Measurements from ENCODE around the gene SERAC1. TPM values are rescaled to one million over a fixed set of nuclear protein-coding genes. Genes with fewer than 3 reads are reported as not detected.

The SERAC1 gene
- total RNA-seq, 1 donor from 2014 or later, result 6.7 TPM

DNA sequence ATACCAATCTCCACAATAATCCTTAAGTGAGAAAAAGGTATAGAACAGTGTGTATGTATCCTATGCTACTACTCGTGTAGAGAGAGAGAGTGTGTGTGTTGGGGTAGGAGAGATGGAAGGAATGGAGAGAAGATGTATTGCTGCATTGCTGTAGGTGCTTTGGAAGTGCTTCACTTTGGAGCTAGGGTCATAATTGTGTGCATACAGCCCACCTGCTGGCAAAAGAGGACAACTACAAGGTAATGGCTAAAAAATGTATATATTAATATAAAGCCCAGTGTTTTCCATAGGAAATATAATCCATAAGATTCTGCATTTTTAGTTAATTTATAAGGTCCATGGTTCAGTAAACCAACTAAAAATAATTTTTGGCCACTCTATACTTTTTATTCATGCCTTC lies 36.1 kb downstream of the SERAC1 start:
- intact Hi-C loops (cut with micrococcal nuclease), result loop anchor here (2.0 kb wide), 1 partner anchor 375 kb away; no protein-coding TSS in a partner anchor

DNA sequence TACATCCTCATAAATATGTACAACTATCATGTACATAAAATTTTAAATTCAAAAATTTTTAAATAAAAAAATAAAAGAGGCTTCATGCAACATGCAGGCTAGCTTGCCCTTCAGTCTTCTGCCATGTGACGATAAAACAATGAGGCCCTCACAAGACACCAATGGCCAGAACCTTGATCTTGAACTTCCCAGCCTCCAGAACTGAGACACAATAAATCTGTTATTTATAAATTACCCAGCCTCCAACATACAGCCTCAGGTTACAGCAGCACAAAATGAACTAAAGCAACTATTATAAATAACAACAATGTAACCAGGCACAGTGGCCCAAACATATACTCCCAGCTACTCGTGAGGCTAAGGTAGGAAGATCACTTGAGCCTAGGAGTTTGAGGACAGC lies 42.8 kb downstream of the SERAC1 start:
- intact Hi-C loops (cut with micrococcal nuclease), result no loop called here

DNA sequence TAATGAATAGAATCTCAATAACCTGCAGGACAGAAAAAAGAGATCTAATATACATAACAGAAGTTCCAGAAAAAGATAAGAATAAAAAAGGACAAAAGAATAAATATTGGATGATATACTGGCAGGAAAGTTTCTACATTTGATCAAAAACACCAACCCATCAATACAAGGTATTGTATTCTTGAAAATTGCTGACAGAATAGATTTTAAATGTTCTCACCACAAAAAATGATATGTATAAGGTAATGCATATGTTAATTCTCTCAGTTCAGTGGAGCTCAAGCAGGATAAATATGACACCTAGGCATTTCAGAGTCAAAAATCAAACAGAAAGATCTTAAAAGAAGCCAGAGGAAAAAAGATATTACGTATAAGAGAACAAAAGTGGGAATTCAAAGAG lies 43.8 kb downstream of the SERAC1 start:
- intact Hi-C loops (cut with micrococcal nuclease), result no loop called here

DNA sequence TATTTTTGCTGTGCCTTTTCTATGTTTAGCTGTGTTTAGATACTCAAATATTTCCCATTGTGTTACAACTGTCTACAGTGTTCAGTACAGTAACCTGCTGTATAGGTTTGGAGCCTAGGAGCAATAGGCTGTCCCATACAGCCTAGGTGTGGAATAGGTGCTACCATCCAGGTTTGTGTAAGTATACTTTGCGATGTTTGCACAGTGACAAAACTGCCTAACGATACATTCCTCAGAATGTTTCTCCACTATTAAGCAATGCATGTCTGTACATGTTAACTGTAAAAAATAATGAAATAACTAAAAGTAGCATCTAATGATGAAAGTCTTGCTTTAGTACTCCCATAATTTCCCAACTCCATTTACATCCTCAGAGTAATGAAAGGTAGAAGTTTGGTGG lies 46.0 kb downstream of the SERAC1 start:
- intact Hi-C loops (cut with micrococcal nuclease), result no loop called here

DNA sequence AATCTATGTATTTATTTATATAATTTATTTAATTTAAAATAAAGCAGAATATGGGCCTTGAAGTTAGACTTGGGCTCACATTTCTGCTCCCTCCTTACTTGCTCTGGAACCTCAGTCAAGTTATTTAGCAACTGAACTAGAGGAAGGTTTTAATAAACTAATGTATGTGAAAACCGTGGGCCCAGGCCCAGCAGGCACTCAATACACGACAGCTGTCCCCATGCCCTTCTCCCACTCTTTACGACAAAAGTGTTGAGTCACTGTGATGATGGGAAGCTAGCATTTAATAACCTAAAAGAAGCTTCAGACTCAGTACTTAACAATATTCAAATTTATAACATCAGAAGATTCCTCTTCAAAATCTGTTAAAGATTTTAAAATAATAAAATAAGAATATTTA lies 46.7 kb downstream of the SERAC1 start:
- intact Hi-C loops (cut with micrococcal nuclease), result no loop called here

DNA sequence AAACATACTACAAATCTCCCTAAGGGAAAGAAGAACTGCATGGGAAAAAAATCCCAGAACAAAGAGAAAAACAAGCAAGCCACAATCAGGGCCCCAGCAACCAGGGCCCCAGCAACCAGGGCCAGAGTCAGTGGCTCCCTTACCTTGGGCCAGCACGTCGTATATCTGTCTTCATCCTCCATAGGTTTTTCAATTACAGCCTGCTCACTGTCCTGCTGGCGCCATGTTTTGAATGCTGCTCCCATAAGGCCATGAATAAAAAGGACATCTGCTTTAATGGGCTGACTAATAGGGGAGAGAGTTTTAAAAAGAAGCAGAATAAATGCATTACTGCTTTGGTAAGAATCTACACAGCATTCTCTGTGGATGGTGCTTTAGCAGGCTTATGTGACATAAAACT lies 49.2 kb downstream of the SERAC1 start:
- intact Hi-C loops (cut with micrococcal nuclease), result no loop called here

DNA sequence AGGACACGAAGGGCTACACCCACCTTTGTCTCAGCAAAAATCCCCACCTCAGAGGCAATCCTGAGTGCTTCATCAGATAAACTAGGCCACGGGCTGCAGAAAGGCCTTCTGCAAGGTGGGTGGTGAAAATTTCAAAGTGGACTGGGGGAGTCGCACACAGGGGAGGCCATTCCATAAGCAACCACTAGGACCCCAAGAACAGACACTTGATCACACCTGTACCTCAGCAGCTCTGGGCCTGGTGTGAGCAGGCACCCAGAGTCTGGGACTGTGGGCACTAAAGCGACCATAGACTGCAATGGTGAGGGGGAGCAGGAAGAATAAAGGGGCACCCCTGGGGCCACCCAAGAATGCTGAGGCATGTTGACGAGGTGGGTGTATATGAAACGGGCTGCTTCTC lies 52.6 kb downstream of the SERAC1 start:
- intact Hi-C loops (cut with micrococcal nuclease), result no loop called here

DNA sequence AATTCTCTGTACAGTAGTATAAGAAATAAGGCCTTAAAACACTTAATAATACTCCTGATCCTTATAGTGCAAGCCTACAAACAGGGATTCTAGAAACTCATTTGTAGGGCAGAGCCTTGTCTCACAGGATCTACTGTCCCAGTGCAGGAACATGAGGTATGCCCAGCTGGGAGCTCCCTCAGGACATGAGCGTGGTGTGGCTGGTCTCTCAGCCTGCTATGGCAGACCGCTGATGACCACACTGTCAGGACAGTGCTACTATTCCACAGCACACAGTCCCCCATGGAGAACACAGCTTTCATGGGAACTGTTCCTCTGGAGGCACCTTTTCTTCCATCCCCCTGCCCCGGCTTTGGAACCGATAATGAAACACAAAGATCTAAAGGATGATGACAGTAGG lies 53.0 kb downstream of the SERAC1 start:
- intact Hi-C loops (cut with micrococcal nuclease), result no loop called here

DNA sequence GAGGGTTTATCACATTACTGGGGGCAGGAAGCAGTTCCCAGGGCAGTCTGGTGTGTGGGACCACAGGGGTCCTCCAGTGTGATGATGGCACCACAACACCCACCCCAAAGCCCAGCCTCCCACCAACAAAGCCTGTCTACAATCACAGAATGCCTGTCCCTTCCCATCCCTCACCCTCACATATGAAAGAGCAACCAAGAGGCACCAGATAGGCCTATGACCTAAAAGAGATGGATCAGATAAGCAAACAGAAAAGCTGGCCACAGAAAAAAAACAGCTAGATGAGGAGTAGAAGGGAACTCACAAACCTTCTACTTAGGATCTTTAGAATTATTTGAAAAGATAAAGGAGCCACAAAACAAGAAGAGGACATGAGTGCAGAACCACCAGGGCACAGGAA lies 54.3 kb downstream of the SERAC1 start:
- intact Hi-C loops (cut with micrococcal nuclease), result no loop called here

DNA sequence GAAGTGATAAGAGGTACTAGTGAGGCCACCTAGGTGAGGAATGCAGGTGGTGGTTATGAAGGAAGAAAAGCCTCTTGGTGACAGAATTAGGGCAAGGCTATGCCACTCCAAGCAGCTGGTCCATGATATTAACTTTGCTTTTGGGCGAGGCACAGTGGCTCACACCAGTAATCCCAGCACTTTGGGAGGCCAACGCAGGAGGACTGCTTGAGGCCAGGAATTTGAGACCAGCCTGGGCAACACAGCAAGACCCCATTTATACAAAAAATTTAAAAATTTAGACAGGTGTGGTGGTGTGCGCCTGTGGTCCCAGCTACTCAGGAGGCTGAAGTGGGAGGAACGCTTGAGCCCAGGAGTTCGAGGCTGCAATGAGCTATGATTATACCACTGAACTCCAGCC lies 56.1 kb downstream of the SERAC1 start:
- intact Hi-C loops (cut with micrococcal nuclease), result no loop called here

DNA sequence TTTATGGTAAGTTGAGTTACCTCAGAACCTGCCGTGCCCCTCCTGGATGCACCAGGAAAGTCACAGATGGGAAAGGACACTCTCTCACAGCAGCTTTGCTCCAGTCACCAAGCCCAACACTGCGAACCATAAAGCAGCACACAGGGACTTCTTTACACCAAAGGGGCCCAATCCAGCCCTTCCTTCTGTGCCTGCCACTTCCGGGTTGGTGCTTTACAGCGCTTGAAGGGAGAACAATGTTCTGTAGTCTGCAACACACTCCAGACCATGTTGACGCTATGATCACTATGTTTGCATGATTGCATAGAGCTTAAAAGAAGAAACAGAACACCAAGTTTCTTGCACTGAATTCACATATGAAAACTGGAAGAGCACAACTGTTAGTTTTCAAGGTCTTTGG lies 57.1 kb downstream of the SERAC1 start:
- intact Hi-C loops (cut with micrococcal nuclease), result no loop called here

DNA sequence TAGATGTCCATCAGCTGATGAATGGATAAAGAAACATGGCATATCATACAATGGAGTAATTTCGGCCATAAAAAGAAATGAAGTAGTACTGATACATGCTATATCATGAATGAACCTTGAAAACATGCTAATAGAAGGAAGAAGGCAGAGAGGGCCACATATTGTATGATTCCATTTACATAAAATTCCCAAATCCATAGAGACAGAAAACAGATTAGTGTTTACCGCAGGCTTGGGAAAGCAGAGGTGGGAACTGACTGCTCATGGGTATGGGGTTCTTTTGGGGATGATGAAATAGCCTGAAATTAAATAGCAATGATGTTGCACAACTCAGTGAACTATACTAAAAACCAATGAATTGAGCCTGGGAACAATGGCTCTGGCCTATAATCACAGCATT lies 58.3 kb downstream of the SERAC1 start:
- intact Hi-C loops (cut with micrococcal nuclease), result no loop called here

DNA sequence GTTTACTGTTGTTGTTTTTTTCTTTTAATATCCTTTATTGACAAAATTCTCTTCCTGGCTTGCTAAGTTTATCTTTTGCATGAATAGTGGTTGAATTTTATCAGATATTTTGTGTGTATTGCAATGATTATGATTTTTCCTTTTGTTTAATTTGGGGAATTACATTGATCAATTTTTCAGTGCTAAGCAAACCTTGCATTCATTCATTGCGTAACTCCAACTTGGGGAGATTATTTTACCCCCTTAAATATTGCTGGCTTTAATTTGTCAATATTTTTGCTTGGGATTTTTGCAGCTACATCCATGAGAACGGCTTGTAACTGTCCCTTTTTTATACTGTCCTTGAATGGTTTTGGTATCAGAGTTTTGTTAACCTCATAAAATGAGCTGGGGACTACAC lies 63.4 kb downstream of the SERAC1 start:
- intact Hi-C loops (cut with micrococcal nuclease), result no loop called here

DNA sequence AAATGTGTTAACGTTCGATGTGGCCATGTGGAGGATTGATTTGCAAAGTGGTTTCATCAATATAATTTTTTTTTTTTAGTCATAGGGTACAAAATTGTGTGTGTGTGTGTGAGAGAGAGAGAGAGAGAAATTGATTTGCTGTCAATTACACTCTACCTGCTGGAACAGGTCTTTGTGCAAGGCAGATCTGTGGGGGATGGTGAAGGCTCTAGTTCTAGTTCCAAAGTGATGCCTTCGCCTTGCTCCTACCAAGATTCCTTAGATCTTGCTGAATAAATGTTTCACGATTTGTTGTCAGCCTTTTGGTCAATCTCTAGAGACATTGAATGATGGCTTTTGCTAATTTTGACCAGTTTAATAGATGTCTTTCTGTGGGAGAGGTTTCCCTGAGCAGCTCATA lies 64.8 kb downstream of the SERAC1 start:
- intact Hi-C loops (cut with micrococcal nuclease), result no loop called here

DNA sequence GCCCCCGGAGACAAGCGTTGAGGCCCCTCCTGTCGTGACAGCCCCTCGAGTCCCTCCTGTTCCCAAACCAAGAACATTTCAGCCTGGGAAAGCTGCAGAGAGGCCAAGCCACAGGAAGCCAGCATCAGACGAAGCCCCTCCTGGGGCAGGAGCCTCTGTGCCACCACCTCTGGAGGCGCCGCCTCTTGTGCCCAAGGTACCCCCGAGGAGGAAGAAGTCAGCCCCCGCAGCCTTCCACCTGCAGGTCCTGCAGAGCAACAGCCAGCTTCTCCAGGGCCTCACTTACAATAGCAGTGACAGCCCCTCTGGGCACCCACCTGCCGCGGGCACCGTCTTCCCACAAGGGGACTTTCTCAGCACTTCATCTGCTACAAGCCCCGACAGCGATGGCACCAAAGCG lies 72.4 kb downstream of the SERAC1 start:
- intact Hi-C loops (cut with micrococcal nuclease), result no loop called here

DNA sequence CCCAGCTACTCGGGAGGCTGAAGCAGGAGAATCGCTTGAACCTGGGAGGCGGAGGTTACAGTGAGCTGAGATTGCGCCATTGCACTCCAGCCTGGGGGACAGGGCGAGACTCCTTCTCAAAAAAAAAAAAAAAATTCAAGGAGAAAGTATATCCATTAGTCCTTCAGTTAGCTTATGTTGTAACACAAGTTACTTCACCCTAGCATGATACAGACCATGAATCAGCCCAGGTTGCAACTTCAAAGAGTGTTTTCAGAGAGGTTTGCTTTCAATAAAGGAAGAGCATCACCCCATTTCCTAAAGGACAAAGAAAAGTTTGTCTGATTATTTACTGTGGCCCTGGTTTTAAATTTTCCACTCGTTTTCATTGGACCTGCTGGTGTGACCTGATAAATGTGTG lies 73.0 kb downstream of the SERAC1 start:
- intact Hi-C loops (cut with micrococcal nuclease), result no loop called here

DNA sequence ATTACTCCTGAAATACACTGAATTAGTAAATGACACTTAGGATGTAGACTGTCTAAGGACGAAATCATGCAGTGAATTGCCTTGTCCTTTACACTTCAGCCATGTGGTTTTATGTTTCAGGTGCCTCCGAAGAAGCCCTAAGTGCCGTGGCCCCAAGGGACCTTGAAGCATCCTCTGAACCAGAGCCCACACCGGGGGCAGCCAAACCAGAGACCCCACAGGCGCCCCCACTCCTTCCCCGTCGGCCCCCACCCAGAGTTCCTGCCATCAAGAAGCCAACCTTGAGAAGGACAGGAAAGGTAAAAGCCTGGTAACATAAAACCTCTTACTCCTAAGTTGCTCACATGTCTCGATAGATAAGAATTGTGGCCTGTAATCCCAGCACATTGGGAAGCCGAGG lies 75.3 kb downstream of the SERAC1 start:
- intact Hi-C loops (cut with micrococcal nuclease), result no loop called here

DNA sequence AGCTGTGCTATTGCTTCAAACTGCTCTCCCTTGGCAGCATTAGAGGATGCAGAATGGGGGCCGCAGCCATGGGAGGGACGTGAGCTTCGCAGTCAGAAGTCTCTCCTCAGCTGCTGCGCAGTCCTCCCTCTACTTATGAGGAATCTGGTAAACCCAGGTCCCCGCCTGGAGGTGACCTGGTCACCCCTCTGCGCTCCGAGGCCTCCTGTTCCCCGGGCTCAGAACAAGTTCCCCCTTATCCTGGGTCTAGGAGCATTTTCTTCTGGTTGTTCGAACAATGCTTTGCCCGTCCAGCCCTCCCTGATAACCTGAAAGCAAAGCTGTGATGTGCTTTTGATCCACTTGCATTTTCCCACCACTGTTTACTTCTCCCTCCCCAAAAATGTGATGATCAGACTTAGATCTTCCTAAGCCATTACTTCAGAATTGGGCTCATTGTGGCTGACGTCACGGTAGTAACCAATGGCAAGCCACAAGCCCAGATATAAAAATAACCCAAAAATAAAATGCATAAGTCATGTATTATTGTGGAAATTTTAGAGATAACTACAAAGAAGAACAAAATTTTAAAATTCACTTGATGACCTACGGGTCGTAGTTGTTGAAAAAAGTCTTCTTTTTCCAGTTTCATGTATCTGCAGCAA lies 80.7 kb downstream of the SERAC1 start:
- intact Hi-C loops (cut with micrococcal nuclease), result no loop called here

DNA sequence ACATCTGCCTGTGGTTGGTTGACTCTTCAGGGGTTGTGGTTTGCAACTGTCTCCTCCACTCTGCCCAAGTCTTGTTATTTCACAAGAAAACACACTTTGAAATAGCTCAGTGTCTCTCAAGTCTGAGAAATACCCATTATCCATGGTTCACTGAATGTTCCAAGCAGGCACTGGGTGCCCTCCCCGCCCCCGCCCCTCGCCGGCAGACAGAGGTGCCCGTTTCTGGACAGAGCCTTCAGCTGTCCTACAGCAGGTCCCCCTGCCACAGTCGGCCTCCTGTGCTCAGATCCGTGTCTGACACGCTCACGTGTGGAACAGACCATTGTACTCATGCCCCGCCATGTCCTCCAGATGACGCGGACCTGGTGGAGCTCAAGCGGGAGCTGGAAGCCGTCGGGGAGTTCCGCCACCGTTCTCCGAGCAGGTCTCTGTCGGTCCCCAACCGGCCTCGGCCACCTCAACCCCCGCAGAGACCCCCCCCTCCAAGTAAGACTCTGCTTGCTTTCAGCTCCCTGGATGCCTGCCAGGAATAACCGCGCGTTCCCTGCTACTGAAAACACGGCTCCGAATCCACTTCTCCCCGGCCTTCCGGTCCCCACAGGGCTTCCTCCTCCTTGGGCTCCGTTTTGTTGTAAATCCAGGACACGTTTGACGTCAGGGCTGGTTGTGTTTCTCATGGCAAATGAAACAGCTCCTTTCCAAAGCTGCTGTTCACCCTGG lies 81.4 kb downstream of the SERAC1 start:
- intact Hi-C loops (cut with micrococcal nuclease), result no loop called here

DNA sequence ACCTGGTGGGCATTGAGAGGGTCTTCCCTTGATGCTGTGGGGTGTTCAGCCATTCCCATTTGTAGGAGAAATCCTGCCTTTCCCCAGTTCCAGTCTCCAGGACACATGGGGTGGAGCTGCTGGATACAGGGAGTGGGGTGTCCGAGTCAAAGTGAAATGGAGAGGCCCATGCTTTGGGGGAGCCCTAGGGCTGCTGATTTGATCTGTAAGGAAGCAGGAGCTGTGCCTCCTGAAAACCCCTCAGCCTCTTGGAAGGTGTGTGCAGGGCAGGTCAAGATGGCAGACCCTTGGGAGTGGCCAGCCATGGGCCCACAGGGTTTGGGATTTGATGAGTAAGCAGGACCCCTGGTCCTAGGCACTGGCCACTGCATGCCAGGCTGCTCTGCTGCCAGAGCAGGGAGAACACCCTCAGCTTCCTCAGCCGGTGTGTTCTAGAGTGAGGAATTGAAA lies 82.0 kb downstream of the SERAC1 start:
- intact Hi-C loops (cut with micrococcal nuclease), result no loop called here

DNA sequence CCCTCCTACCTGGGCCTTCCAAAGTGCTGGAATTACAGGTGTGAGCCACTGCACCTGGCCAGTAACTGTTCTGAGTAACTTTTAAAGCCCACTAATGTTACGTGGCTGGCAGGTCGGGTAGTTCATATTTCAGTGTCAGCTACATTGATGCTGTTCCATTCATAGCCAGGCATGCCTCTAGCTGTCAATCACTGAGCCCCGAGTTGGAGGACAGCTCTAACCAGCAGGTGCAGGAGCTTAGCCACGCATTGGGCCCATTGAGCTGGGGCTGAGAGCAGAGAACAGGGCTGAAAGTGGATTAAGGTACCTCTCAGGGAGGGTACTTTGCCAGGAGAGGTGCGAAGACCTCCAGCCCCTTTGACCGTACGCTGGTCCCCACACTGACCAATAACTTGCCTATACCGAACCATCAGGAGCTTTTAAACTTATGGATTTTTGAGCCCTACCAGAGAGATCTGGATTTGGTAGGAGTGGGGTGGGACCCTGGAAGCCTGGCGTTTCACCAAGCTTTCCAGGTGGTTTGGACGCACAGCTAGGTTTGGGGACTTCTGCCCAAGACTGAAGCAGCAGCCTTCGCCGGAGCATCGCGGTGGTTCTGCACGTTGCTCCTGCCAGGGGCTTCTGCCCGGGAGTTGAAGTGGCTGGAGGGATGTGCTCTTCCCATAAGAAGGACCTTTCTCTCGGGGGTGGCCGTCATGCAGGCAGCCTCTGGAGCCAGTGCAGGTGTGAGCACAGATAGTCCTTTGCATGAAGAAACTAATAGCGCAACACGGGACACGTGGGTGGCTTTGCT lies 82.6 kb downstream of the SERAC1 start:
- intact Hi-C loops (cut with micrococcal nuclease), result no loop called here

All from T-helper 1 cell treated with Interleukin-12 subunit alpha and Interleukin-12 subunit beta and Interleukin-4 antibody, amounts not matched to agents 30 ng/mL and 1 ng/mL, for 36 hours (primary cell).